T-helper 17 cell (primary cell): Measurements from ENCODE around the gene EP400. TPM values are rescaled to one million over a fixed set of nuclear protein-coding genes. Genes with fewer than 3 reads are reported as not detected.
"Not testable (repeated sequence)": the region's sequence is repeated elsewhere in the genome, so short reads cannot be mapped to it uniquely, and the experiment has no call there.

Experiments
- ATAC-seq: fragments of 150-1000 bp; cut with Tn5 transposase; 2 replicates; pipeline ENCODE4 v1.10.0; 2021; ENCODE audit warnings: mild to moderate bottlenecking, moderate library complexity
- DNase-seq, 3 donors: peaks; one replicate each; pipeline versions ENCODE4 v3.0.0 to v3.0.0-alpha.2; 2020 to 2021
- H3K9me3 ChIP-seq: one replicate; pipeline ENCODE4 v1.7.0; 2013; ENCODE audit warnings: low read length, mild to moderate bottlenecking; ENCODE audit not compliant: control insufficient read depth, poor library complexity, severe bottlenecking
- H3K27ac Mint-ChIP-seq: one replicate; pipeline ENCODE4 v1.8.0; 2022; ENCODE audit warnings: mild to moderate bottlenecking, moderate library complexity, mixed read lengths
- H3K27me3 Mint-ChIP-seq: one replicate; pipeline ENCODE4 v1.8.0; 2022; ENCODE audit warnings: mixed read lengths
- H3K36me3 Mint-ChIP-seq: one replicate; pipeline ENCODE4 v1.8.0; 2022; ENCODE audit warnings: low read depth, mixed read lengths
- H3K4me1 Mint-ChIP-seq: one replicate; pipeline ENCODE4 v1.8.0; 2022; ENCODE audit warnings: mild to moderate bottlenecking, mixed read lengths
- H3K4me3 Mint-ChIP-seq: one replicate; pipeline ENCODE4 v1.8.0; 2022; ENCODE audit warnings: mild to moderate bottlenecking, moderate library complexity, mixed read lengths
- total RNA-seq, 4 donors: library from RNA in 2 of 4; stranded (reverse) in 2 of 4; gene quantifications; one replicate each; pipeline ENCODE4 v1.2.3 and lab custom pipeline; 2022 to 2026

Gene EP400
- total RNA-seq, 2 donors from 2014 or later: 67.4 to 79.0 TPM

- peaks cover 2% of the 10 kb centered on the region for H3K4me1 Mint-ChIP-seq
- H3K27ac Mint-ChIP-seq: no peak overlapping the region
- no peak overlapping the region for H3K4me3 Mint-ChIP-seq
- no peaks in the 10 kb centered on the region for H3K27me3 Mint-ChIP-seq
- no peak for DNase-seq
- H3K36me3 Mint-ChIP-seq: peaks cover 2% of the 10 kb centered on the region
- no peaks in the 10 kb centered on the region for H3K9me3 ChIP-seq
- ATAC-seq: no peak
Measured at GRCh38 chr12:131941987-131942341, 7.8 kb upstream of the EP400 start.

- Mint-ChIP-seq H3K4me3 (no peak overlapping the region), H3K4me1 (peaks cover 4% of the 10 kb centered on the region), H3K27me3 (no peaks in the 10 kb centered on the region), H3K27ac (no peak overlapping the region), H3K36me3 (peaks cover 2% of the 10 kb centered on the region)
- ATAC-seq (no peak), DNase-seq (no peak)
- H3K9me3 ChIP-seq: no peaks in the 10 kb centered on the region
Measured at GRCh38 chr12:131942671-131943070, 7.1 kb upstream of the EP400 start.

- Mint-ChIP-seq H3K27me3 (no peaks in the 10 kb centered on the region), H3K4me3 (no peak overlapping the region), H3K36me3 (peaks cover 2% of the 10 kb centered on the region), H3K4me1 (peaks cover 8% of the 10 kb centered on the region), H3K27ac (no peak overlapping the region)
- ATAC-seq: no peak
- H3K9me3 ChIP-seq: no peaks in the 10 kb centered on the region
- DNase-seq: no peak
Measured at GRCh38 chr12:131943389-131943788, 6.4 kb upstream of the EP400 start.

- no peak for DNase-seq
- Mint-ChIP-seq H3K4me1 (peaks cover 11% of the 10 kb centered on the region), H3K27me3 (no peaks in the 10 kb centered on the region), H3K4me3 (no peak overlapping the region), H3K27ac (no peak overlapping the region), H3K36me3 (peaks cover 2% of the 10 kb centered on the region)
- H3K9me3 ChIP-seq: no peaks in the 10 kb centered on the region
- ATAC-seq: no peak
Measured at GRCh38 chr12:131943876-131944275, 5.9 kb upstream of the EP400 start.

- Mint-ChIP-seq H3K4me1 (peaks cover 10% of the 10 kb centered on the region), H3K27ac (no peak overlapping the region), H3K36me3 (peaks cover 2% of the 10 kb centered on the region), H3K27me3 (no peaks in the 10 kb centered on the region), H3K4me3 (no peak overlapping the region)
- no peaks in the 10 kb centered on the region for H3K9me3 ChIP-seq
- DNase-seq (no peak), ATAC-seq (no peak)
Measured at GRCh38 chr12:131944601-131945251, 5.0 kb upstream of the EP400 start.

GRCh38 chr12:131946757-131947156, 3.0 kb upstream of the EP400 start:
- Mint-ChIP-seq H3K27me3 (no peaks in the 10 kb centered on the region), H3K36me3 (no peaks in the 10 kb centered on the region), H3K4me3 (no peak overlapping the region), H3K27ac (peak overlapping the region; percentile 88), H3K4me1 (peaks cover 11% of the 10 kb centered on the region)
- H3K9me3 ChIP-seq: no peaks in the 10 kb centered on the region
- ATAC-seq: no peak
- no peak for DNase-seq

- ATAC-seq (no peak), DNase-seq (no peak)
- peaks cover 13% of the 10 kb centered on the region for H3K4me1 Mint-ChIP-seq
- peak overlapping the region; percentile 88 for H3K27ac Mint-ChIP-seq
- H3K36me3 Mint-ChIP-seq: no peaks in the 10 kb centered on the region
- H3K9me3 ChIP-seq: no peaks in the 10 kb centered on the region
- no peaks in the 10 kb centered on the region for H3K27me3 Mint-ChIP-seq
- no peak overlapping the region for H3K4me3 Mint-ChIP-seq
Measured at GRCh38 chr12:131947482-131948027, 2.2 kb upstream of the EP400 start.

- Mint-ChIP-seq H3K4me3 (peak overlapping the region; percentile 81), H3K36me3 (no peaks in the 10 kb centered on the region), H3K27ac (peak overlapping the region; percentile 88), H3K27me3 (no peaks in the 10 kb centered on the region), H3K4me1 (peaks cover 20% of the 10 kb centered on the region)
- ATAC-seq (no peak), DNase-seq (no peak)
- no peaks in the 10 kb centered on the region for H3K9me3 ChIP-seq
Measured at GRCh38 chr12:131948166-131948712, 1.5 kb upstream of the EP400 start.

GRCh38 chr12:131948713-131949430, 870 bp upstream of the EP400 start:
- Mint-ChIP-seq H3K4me3 (peak overlapping the region; percentile 81), H3K27ac (peak overlapping the region; percentile 88), H3K4me1 (peaks cover 22% of the 10 kb centered on the region)
- not testable (repeated sequence) for ATAC-seq, H3K9me3 ChIP-seq, H3K36me3 Mint-ChIP-seq, H3K27me3 Mint-ChIP-seq, DNase-seq

GRCh38 chr12:131950182-131950913, 606 bp downstream of the EP400 start:
- ATAC-seq (peak; percentile 10), DNase-seq (peak; percentile 19 to 45 (median 43))
- H3K27me3 Mint-ChIP-seq: no peaks in the 10 kb centered on the region
- H3K4me3 Mint-ChIP-seq: peak overlapping the region; percentile 90
- no peaks in the 10 kb centered on the region for H3K36me3 Mint-ChIP-seq
- H3K4me1 Mint-ChIP-seq: peaks cover 25% of the 10 kb centered on the region
- no peaks in the 10 kb centered on the region for H3K9me3 ChIP-seq
- H3K27ac Mint-ChIP-seq: peak overlapping the region; percentile 92

- H3K4me1 Mint-ChIP-seq: peaks cover 40% of the 10 kb centered on the region
- not testable (repeated sequence) for H3K9me3 ChIP-seq, ATAC-seq, H3K4me3 Mint-ChIP-seq, H3K27ac Mint-ChIP-seq, DNase-seq, H3K27me3 Mint-ChIP-seq, H3K36me3 Mint-ChIP-seq
Measured at GRCh38 chr12:131953810-131954209, 4.1 kb downstream of the EP400 start.

GRCh38 chr12:131954460-131954859, 4.7 kb downstream of the EP400 start:
- H3K36me3 Mint-ChIP-seq, H3K9me3 ChIP-seq, H3K4me3 Mint-ChIP-seq, H3K27me3 Mint-ChIP-seq, ATAC-seq, DNase-seq: not testable (repeated sequence)
- Mint-ChIP-seq H3K4me1 (peaks cover 45% of the 10 kb centered on the region), H3K27ac (peak overlapping the region; percentile 27)

GRCh38 chr12:131959116-131959515, 9.4 kb downstream of the EP400 start:
- H3K27ac Mint-ChIP-seq: peak overlapping the region; percentile 94
- peaks cover 8% of the 10 kb centered on the region for H3K36me3 Mint-ChIP-seq
- no peaks in the 10 kb centered on the region for H3K27me3 Mint-ChIP-seq
- ATAC-seq (no peak), DNase-seq (no peak)
- H3K4me1 Mint-ChIP-seq: peaks cover 47% of the 10 kb centered on the region
- no peaks in the 10 kb centered on the region for H3K9me3 ChIP-seq
- H3K4me3 Mint-ChIP-seq: no peak overlapping the region
